Endothelial cell of hepatic sinusoid (primary cell): Measurements from ENCODE around the gene EMSY.
"Not testable (repeated sequence)": the region's sequence is repeated elsewhere in the genome, so short reads cannot be mapped to it uniquely, and the experiment has no call there.

Source experiments
- in situ Hi-C: cut with HindIII; loops from 2 replicates; pipeline ENCODE4 v1.10.0; 2017; ENCODE audit warnings: low sequenced_read_pairs

Gene EMSY, protein sequence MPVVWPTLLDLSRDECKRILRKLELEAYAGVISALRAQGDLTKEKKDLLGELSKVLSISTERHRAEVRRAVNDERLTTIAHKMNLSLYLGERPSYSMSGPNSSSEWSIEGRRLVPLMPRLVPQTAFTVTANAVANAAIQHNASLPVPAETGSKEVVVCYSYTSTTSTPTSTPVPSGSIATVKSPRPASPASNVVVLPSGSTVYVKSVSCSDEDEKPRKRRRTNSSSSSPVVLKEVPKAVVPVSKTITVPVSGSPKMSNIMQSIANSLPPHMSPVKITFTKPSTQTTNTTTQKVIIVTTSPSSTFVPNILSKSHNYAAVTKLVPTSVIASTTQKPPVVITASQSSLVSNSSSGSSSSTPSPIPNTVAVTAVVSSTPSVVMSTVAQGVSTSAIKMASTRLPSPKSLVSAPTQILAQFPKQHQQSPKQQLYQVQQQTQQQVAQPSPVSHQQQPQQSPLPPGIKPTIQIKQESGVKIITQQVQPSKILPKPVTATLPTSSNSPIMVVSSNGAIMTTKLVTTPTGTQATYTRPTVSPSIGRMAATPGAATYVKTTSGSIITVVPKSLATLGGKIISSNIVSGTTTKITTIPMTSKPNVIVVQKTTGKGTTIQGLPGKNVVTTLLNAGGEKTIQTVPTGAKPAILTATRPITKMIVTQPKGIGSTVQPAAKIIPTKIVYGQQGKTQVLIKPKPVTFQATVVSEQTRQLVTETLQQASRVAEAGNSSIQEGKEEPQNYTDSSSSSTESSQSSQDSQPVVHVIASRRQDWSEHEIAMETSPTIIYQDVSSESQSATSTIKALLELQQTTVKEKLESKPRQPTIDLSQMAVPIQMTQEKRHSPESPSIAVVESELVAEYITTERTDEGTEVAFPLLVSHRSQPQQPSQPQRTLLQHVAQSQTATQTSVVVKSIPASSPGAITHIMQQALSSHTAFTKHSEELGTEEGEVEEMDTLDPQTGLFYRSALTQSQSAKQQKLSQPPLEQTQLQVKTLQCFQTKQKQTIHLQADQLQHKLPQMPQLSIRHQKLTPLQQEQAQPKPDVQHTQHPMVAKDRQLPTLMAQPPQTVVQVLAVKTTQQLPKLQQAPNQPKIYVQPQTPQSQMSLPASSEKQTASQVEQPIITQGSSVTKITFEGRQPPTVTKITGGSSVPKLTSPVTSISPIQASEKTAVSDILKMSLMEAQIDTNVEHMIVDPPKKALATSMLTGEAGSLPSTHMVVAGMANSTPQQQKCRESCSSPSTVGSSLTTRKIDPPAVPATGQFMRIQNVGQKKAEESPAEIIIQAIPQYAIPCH (N-terminal part only)

GRCh38 chr11:76444384-76445120 lies at the start of gene EMSY:
EMSY (plus strand) TSS chr11:76445018; CDS start chr11:76446939, 1,921 bp downstream.
- in situ Hi-C loops: loop anchor here (10.0 kb wide), 1 partner anchor 60 kb away; the partner anchor contains the start of genes GVQW3 and THAP12

- in situ Hi-C loops: no loop called here
Observed at GRCh38 chr11:76395296-76395695, 49.5 kb upstream of the EMSY start.

GRCh38 chr11:76397383-76397782 lies 47.4 kb upstream of the EMSY start:
- in situ Hi-C loops: no loop called here

- in situ Hi-C loops: no loop called here
Observed at GRCh38 chr11:76400967-76401366, 43.9 kb upstream of the EMSY start.

DNA sequence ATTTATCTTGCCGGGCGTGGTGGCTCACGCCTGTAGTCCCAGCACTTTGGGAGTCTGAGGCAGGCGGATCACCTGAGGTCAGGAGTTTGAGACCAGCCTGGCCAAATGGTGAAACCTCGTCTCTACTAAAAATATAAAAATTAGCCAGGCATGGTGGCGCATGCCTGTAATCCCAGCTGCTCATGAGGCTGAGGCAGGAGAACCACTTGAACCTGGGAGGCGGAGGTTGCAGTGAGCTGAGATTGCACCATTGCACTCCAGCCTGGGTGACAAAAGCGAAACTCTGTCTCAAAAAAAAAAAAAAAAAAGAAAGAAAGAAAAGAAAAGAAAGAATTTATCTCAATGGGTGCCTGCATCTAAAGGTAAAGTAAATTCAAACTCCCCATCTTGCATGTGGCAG lies 43.3 kb upstream of the EMSY start:
- in situ Hi-C loops: not testable (repeated sequence)

DNA sequence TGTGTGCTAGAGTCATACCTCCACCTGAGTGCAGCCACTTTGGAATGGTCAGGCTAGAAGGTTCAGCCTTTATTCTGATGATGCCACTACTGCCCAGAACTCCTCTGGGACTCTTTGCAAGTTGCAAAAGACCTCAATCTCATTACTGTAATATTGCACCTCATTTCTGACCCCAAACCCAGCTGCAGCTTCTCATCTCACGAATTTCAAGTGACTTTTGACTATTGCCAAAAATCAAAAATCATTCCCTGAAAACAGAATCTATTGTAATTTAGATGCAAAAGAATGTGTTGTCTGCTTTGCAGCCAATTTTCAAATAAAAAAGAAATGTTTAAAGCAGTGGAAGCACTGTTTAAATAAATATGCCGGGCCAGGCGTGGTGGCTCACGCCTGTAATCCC lies 38.5 kb upstream of the EMSY start:
- in situ Hi-C loops: no loop called here

- in situ Hi-C loops: no loop called here
Observed at GRCh38 chr11:76408171-76408965, 36.5 kb upstream of the EMSY start.

DNA sequence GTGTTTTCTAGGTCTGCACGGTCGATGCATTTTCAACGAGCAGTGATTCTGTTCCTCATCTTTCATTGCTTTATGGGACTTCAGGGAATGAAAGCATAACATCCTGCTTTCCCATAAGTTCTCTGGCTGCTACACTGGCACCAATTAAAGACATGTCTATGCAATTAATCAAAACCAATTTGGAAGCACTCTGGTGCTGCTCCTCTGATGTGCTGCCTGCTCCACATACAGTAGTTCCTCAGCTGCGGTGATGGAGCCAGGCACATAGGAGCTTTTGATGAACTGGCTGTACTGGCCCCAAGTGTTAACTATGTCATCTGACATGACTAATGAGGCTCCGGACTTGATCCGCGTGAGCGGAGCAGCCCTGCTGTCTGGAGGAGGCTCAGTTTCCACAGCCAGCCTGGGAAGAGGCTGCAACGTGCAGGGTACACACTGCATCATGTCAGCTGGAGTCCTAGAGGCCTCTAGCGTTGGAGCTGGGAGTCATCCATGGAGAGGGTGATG lies 33.9 kb upstream of the EMSY start:
- in situ Hi-C loops: no loop called here

- in situ Hi-C loops: no loop called here
Observed at GRCh38 chr11:76415073-76415472, 29.7 kb upstream of the EMSY start.

- in situ Hi-C loops: no loop called here
Observed at GRCh38 chr11:76419896-76420295, 24.9 kb upstream of the EMSY start.

GRCh38 chr11:76424379-76424778 lies 20.4 kb upstream of the EMSY start:
- in situ Hi-C loops: no loop called here

DNA sequence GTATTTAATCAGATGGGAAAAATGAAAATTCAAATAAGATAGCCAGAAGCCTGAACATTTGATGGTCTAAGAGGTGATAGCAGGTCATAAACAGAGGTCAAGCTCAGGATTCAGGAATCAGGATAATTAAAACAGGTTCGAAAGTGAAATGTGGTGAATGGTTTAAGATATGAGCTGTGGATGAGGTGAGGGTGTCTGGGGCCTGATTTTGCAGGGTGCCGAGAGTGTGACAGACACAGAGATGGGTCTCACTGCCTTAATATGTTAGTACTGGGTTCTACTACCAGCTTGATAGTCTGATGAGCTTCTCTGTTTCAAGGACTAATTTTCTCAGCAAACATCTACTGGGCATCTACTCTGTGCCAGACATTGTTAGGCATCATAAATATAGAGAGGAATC lies 19.9 kb upstream of the EMSY start:
- in situ Hi-C loops: no loop called here

GRCh38 chr11:76426660-76427059 lies 18.2 kb upstream of the EMSY start:
- in situ Hi-C loops: no loop called here

DNA sequence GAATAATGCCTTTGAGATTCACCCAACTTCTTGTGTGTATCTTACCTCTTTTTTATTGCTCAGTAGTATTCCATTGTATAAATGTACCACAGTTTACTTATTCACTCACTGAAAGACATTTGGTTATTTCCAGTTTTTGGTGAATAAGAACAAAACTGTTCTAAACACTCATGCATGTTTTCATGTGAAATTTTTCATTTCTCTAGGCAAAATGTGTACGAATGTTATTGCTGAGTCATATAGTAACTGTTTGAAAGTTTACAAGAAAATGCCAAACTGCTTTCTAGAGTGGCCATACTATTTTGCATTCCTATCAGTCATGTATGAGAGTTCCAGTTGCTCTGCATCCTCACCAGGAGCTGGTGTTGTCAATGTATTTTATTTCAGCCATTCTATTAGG lies 8.8 kb upstream of the EMSY start:
- in situ Hi-C loops: no loop called here

GRCh38 chr11:76443268-76443980 lies 1.4 kb upstream of the EMSY start:
- in situ Hi-C loops: loop anchor here (10.0 kb wide), 1 partner anchor 59 kb away; the partner anchor contains the start of genes GVQW3 and THAP12

- in situ Hi-C loops: loop anchor here (10.0 kb wide), 1 partner anchor 59 kb away; the partner anchor contains the start of genes GVQW3 and THAP12
Observed at GRCh38 chr11:76444065-76444383, 794 bp upstream of the EMSY start.

DNA sequence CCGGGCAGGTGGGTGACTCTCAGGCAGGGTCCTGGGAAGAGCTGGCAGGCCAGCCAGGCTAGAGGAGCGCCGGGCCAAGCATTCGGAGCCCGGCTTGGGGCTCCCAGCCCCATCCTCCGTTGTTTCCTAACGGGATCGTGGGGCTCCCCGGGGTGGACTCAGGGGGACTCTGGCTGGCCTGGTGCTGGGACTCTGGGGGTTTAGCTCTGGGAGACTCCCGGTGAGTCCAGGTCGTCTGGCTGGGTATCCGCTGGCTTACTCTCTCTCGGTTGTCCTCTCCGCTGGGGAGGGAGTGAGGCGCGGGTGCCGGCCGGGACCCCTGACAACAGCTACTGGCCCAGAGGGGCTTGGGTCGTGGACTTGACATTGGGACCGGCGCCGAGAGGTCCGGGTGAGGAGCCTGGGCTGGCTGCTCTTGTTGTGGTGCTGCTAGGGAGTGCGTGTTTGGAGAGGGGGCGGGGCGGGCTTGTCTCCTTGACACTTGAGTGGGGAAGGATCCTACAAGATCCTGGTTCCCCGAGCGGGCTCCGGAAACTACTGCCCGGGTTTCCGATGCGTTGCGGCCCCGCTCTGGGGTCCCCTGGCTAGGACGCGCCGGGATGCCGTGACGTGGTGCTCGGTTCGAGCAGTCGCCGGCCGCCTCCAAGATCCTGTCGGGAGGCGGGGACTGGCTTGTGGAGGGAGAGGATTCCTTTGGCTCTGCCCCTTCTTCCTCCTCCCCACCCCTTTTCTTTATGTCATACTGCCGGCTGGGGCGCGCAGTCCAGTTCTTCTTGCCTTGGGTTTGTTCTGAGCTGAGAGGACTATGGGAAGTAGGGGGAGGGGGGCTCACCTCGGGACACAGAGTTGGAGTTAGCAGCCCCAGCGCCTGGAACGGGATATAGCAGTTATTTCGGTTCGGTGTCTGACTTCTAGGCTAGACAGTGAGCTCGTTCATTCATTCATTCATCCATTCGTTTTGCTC lies 585 bp downstream of the EMSY start:
- in situ Hi-C loops: loop anchor here (10.0 kb wide), 1 partner anchor 61 kb away; the partner anchor contains the start of genes GVQW3 and THAP12
